ENCODE results near the gene PARD3. TPM values are rescaled to one million over a fixed set of nuclear protein-coding genes. Genes with fewer than 3 reads are reported as not detected.

The PARD3 gene
- total and polyA plus RNA-seq, 2 donors (not counting 1 experiment from before 2014, with no cell fraction given), result 24.0 to 46.4 TPM

DNA sequence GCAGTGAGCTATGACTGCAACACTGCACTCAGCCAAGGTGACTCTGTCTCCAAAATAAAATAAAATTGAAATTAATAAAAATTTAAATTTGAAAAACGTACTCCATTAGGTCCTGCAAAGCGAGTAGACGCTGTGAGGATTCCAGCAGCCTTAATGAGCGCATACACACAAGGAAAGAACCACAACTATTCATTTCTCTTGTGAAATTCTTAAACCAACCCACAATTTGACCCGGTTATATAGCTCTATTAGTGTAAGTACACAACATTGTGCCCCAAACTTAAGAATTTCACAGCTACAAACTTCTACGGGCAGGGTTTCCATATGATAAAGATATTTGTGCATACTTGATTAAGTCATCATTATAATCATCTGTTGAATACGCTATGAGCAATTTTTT, 84.4 kb downstream of the PARD3 start:
- H3K79me2 ChIP-seq (ENCODE audit: control insufficient read depth, insufficient read depth, low read length), result no peaks in the 10 kb centered on the region
- H3K4me2 ChIP-seq (ENCODE audit: extremely low read depth, insufficient read depth, low read length), result no peak overlapping the region
- no peak overlapping the region for H3K4me3 ChIP-seq (replicated peaks in 1 of 4; ENCODE audit: control extremely low read depth in 1 of 4, insufficient read depth in 1 of 4, low read depth in 3 of 4, low read length in 4 of 4)
- TF ChIP-seq, protein P1, sequence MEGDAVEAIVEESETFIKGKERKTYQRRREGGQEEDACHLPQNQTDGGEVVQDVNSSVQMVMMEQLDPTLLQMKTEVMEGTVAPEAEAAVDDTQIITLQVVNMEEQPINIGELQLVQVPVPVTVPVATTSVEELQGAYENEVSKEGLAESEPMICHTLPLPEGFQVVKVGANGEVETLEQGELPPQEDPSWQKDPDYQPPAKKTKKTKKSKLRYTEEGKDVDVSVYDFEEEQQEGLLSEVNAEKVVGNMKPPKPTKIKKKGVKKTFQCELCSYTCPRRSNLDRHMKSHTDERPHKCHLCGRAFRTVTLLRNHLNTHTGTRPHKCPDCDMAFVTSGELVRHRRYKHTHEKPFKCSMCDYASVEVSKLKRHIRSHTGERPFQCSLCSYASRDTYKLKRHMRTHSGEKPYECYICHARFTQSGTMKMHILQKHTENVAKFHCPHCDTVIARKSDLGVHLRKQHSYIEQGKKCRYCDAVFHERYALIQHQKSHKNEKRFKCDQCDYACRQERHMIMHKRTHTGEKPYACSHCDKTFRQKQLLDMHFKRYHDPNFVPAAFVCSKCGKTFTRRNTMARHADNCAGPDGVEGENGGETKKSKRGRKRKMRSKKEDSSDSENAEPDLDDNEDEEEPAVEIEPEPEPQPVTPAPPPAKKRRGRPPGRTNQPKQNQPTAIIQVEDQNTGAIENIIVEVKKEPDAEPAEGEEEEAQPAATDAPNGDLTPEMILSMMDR (conservative IDR thresholded peaks at IDR 0.05 in 1 of 2, IDR thresholded peaks at IDR 0.05 in 1 of 2; ENCODE audit: low read depth in 1 of 2, low read length in 2 of 2), result no peak
- no peak for TF ChIP-seq EZH2 (IDR thresholded peaks at IDR 0.05; ENCODE audit: low read length, missing control alignments)
- no peaks in the 10 kb centered on the region for H3K36me3 ChIP-seq (ENCODE audit: control insufficient read depth, insufficient read depth, low read length)
- no peak overlapping the region for H2AFZ ChIP-seq (ENCODE audit: low read length)
- H3K27ac ChIP-seq (ENCODE audit: insufficient read depth, low read length), result no peak overlapping the region
- no peak overlapping the region for H3K9ac ChIP-seq (ENCODE audit: insufficient read depth, low read length)
- no peaks in the 10 kb centered on the region for H3K9me3 ChIP-seq (ENCODE audit: control insufficient read depth, insufficient read depth, low read depth, low read length)
- H4K20me1 ChIP-seq (ENCODE audit: control insufficient read depth, extremely low read depth, insufficient read depth, low read length), result no peaks in the 10 kb centered on the region
- DNase-seq (ENCODE audit: low read depth in 2 of 2), result peak in 1 of 2 donors; percentile 78
- H3K27me3 ChIP-seq (ENCODE audit: control insufficient read depth, insufficient read depth, low read length), result no peaks in the 10 kb centered on the region
- peaks cover 7% of the 10 kb centered on the region for H3K4me1 ChIP-seq (ENCODE audit: control insufficient read depth, extremely low read depth, insufficient read depth, low read length)

DNA sequence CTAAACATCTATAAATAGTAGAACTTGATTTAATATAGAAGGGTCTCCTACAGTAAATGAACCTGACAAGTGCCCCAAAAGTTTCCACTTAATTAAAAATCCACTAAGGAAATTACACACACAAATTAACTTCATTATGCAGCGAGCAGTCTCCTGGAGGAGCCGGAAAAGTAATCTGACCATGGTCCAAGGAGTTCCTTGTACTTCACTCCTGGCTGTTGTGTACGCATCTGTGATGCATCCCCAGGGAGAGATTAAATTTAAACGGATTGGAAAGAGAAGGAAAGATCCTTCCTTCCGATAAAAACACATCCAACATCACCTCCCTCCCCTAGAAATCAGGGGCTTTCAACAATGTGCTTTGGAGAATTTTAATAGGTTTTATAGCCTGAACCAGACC, 85.5 kb downstream of the PARD3 start:
- Histone ChIP-seq H3K79me2 (ENCODE audit: control insufficient read depth, insufficient read depth, low read length) (no peaks in the 10 kb centered on the region), H4K20me1 (ENCODE audit: control insufficient read depth, extremely low read depth, insufficient read depth, low read length) (no peaks in the 10 kb centered on the region)
- no peak for DNase-seq (ENCODE audit: low read depth in 2 of 2)

DNA sequence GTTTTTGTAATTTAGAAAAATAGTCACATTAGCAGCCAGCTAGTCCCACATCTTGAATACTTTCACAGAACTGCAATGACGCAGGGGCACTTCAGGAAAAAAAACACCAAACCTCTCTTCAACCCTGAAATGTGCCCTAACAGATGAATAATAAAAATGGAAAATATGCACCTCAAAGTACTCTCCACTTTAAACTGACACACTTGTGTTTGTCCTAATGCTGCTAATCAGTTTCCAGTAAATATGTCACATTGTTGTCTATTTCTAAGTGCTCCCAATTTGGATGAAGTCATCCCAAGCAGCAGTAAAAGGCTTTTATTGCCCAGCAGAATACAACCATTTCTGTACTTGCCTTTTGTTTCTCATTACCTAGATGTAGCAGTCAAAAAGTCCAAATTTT, 86.7 kb downstream of the PARD3 start:
- TF ChIP-seq, protein P1 (conservative IDR thresholded peaks at IDR 0.05 in 1 of 2, IDR thresholded peaks at IDR 0.05 in 1 of 2; ENCODE audit: low read depth in 1 of 2, low read length in 2 of 2), result no peak
- TF ChIP-seq EZH2 (IDR thresholded peaks at IDR 0.05; ENCODE audit: low read length, missing control alignments), result no peak
- Histone ChIP-seq H3K9ac (ENCODE audit: insufficient read depth, low read length) (no peak overlapping the region), H4K20me1 (ENCODE audit: control insufficient read depth, extremely low read depth, insufficient read depth, low read length) (no peaks in the 10 kb centered on the region), H3K79me2 (ENCODE audit: control insufficient read depth, insufficient read depth, low read length) (no peaks in the 10 kb centered on the region), H2AFZ (ENCODE audit: low read length) (no peak overlapping the region), H3K4me2 (ENCODE audit: extremely low read depth, insufficient read depth, low read length) (no peak overlapping the region), H3K4me3 (replicated peaks in 1 of 4; ENCODE audit: control extremely low read depth in 1 of 4, insufficient read depth in 1 of 4, low read depth in 3 of 4, low read length in 4 of 4) (no peak overlapping the region), H3K27ac (ENCODE audit: insufficient read depth, low read length) (no peak overlapping the region), H3K4me1 (ENCODE audit: control insufficient read depth, extremely low read depth, insufficient read depth, low read length) (peaks cover 5% of the 10 kb centered on the region), H3K27me3 (ENCODE audit: control insufficient read depth, insufficient read depth, low read length) (no peaks in the 10 kb centered on the region), H3K9me3 (ENCODE audit: control insufficient read depth, insufficient read depth, low read depth, low read length) (no peaks in the 10 kb centered on the region), H3K36me3 (ENCODE audit: control insufficient read depth, insufficient read depth, low read length) (no peaks in the 10 kb centered on the region)
- DNase-seq (ENCODE audit: low read depth in 2 of 2), result no peak

More for the DNA sequence above, 85.5 kb downstream of the PARD3 start:
- no peaks in the 10 kb centered on the region for H3K27me3 ChIP-seq (ENCODE audit: control insufficient read depth, insufficient read depth, low read length)
- no peak overlapping the region for H2AFZ ChIP-seq (ENCODE audit: low read length)
- no peak overlapping the region for H3K27ac ChIP-seq (ENCODE audit: insufficient read depth, low read length)
- no peaks in the 10 kb centered on the region for H3K9me3 ChIP-seq (ENCODE audit: control insufficient read depth, insufficient read depth, low read depth, low read length)
- H3K4me2 ChIP-seq (ENCODE audit: extremely low read depth, insufficient read depth, low read length), result no peak overlapping the region
- no peaks in the 10 kb centered on the region for H3K36me3 ChIP-seq (ENCODE audit: control insufficient read depth, insufficient read depth, low read length)
- TF ChIP-seq EZH2 (IDR thresholded peaks at IDR 0.05; ENCODE audit: low read length, missing control alignments), result no peak
- TF ChIP-seq, protein P1 (conservative IDR thresholded peaks at IDR 0.05 in 1 of 2, IDR thresholded peaks at IDR 0.05 in 1 of 2; ENCODE audit: low read depth in 1 of 2, low read length in 2 of 2), result no peak
- no peak overlapping the region for H3K9ac ChIP-seq (ENCODE audit: insufficient read depth, low read length)
- no peak overlapping the region for H3K4me3 ChIP-seq (replicated peaks in 1 of 4; ENCODE audit: control extremely low read depth in 1 of 4, insufficient read depth in 1 of 4, low read depth in 3 of 4, low read length in 4 of 4)
- peaks cover 7% of the 10 kb centered on the region for H3K4me1 ChIP-seq (ENCODE audit: control insufficient read depth, extremely low read depth, insufficient read depth, low read length)

Data from fibroblast of lung (primary cell).